Measurements from ENCODE around the gene GDF2.

- no peak for TF ChIP-seq POLR2A (IDR thresholded peaks at IDR 0.05)
- TF ChIP-seq CTCF (IDR thresholded peaks at IDR 0.05) = no peak
These were observed 33.2 kb upstream of the GDF2 start for GRCh38 chr10:47288916-47289495.

Measured in uterus (tissue), 2 donors.